Erythroblast (primary cell): ENCODE data around the gene XXYLT1.
"Not testable (repeated sequence)": the region's sequence is repeated elsewhere in the genome, so short reads cannot be mapped to it uniquely, and the experiment has no call there.

ENCODE experiments used
- DNase-seq, 2 experiments: peaks; one replicate each; lab custom pipeline; 2025; lab: John Stamatoyannopoulos, UW
- GATA1 ChIP-seq: IDR thresholded peaks from 2 replicates; pipeline ENCODE4 v1.6.1; 2011; ENCODE audit warnings: low read depth, mild to moderate bottlenecking, control low read depth, low read length, moderate library complexity
- POLR2A ChIP-seq: IDR thresholded peaks from 2 replicates; pipeline ENCODE4 v1.6.1; 2011; ENCODE audit warnings: mild to moderate bottlenecking, low read length

XXYLT1 gene

GRCh38 chr3:195238586-195239118, 32.3 kb downstream of the XXYLT1 start:
- no peak for TF ChIP-seq GATA1
- no peak for TF ChIP-seq POLR2A
- DNase-seq = no peak

DNA sequence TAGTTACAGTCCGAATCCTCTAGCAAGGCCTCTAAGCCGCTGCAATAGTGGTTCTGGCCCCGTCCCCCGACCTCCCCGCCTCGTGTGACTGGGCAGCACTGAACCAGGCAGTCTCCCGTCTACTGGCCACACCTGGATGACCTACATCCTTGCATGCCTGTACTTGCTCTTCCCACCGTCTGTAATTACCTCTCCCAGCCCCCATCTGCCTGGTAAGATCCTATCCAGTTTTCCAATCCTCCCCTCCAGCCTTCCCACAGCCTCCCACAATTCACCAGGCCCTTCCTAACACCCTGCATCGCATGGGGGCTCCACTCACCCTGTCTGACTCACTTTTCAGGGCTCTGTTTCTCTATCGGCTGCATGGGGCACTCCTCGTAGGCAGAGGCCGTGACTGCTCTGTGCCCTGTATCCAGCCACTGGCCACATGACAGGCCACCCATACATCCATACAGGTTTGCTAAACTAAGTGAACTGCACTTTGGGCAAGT, 32.8 kb downstream of the XXYLT1 start:
- DNase-seq = no peak

GRCh38 chr3:195236801-195237570, 34.0 kb downstream of the XXYLT1 start:
- no peak for DNase-seq

More for the DNA sequence above, 32.8 kb downstream of the XXYLT1 start:
- no peak for TF ChIP-seq GATA1
- TF ChIP-seq POLR2A = no peak

GRCh38 chr3:195236076-195236798, 34.7 kb downstream of the XXYLT1 start:
- TF ChIP-seq GATA1 (no peak), POLR2A (no peak)
- DNase-seq = no peak

More at GRCh38 chr3:195236801-195237570, 34.0 kb downstream of the XXYLT1 start:
- TF ChIP-seq POLR2A = no peak
- TF ChIP-seq GATA1 = no peak

- DNase-seq = no peak
- TF ChIP-seq GATA1 = no peak
- TF ChIP-seq POLR2A = no peak
Observed at GRCh38 chr3:195230244-195230643, 40.7 kb downstream of the XXYLT1 start.

DNA sequence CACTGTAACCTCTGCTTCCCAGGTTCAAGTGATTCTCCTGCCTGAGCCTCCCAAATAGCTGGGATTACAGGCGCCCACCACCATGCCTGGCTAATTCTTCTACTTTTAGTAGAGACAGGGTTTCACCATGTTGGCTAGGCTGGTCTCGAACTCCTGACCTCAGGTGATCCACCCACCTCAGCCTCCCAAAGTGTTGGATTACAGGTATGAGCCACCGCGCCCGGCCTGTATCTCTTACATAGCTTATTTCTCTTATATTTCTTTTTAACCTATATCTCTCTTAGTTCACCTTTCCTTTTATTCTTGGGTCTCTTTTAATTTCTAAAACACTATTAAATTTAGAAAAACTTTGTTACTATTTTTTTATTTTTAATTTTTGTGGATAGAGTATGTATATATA, 42.1 kb downstream of the XXYLT1 start:
- not testable (repeated sequence) for DNase-seq

GRCh38 chr3:195227871-195228270, 43.1 kb downstream of the XXYLT1 start:
- no peak for DNase-seq

GRCh38 chr3:195226900-195227447, 44.0 kb downstream of the XXYLT1 start:
- TF ChIP-seq GATA1 (no peak), POLR2A (no peak)
- DNase-seq = peak; percentile 25 to 28

More at GRCh38 chr3:195227871-195228270, 43.1 kb downstream of the XXYLT1 start:
- TF ChIP-seq POLR2A (no peak), GATA1 (no peak)

DNA sequence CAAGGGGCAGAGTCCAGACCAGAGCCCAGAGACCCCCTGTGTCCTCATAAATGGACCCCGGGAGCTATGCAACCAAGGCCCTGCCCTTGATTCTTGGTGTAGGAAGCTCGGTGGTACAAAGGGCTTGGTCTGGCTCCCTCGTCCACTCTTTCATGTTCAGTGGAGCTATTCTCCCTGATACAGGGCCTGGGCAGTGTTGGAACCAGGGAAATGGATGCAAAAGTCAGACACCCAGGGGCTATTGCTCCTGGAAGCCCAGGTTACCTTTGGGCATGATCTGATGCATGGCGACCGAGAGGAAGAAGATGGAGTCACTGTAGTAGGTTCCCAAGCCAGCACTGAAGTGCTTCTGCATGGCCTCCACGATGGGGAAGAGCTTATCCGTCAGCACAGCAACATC, 44.5 kb downstream of the XXYLT1 start:
- DNase-seq = no peak
- no peak for TF ChIP-seq GATA1
- TF ChIP-seq POLR2A = no peak

- no peak for DNase-seq
- no peak for TF ChIP-seq GATA1
- no peak for TF ChIP-seq POLR2A
Observed at GRCh38 chr3:195224980-195225580, 45.9 kb downstream of the XXYLT1 start.

GRCh38 chr3:195224156-195224979, 46.6 kb downstream of the XXYLT1 start:
- TF ChIP-seq POLR2A (no peak), GATA1 (no peak)
- DNase-seq = no peak

GRCh38 chr3:195221876-195222617, 48.9 kb downstream of the XXYLT1 start:
- no peak for DNase-seq
- no peak for TF ChIP-seq GATA1
- no peak for TF ChIP-seq POLR2A
